Hepatocyte (in vitro differentiated cells): ENCODE measurements around the gene TSPAN4. TPM values are rescaled to one million over a fixed set of nuclear protein-coding genes. Genes with fewer than 3 reads are reported as not detected.

Source experiments
- DNase-seq: peaks from one replicate; pipeline ENCODE4 v3.0.0-alpha.2; 2016; ENCODE audit warnings: low spot score
- H2AFZ ChIP-seq: fragments of 200-600 bp; sonication (generic); 2 replicates; pipeline ENCODE4 v1.6.0; 2016; ENCODE audit warnings: antibody characterized with exemption, mild to moderate bottlenecking
- H3K27ac ChIP-seq: fragments of 200-600 bp; sonication (generic); 2 replicates; pipeline ENCODE4 v1.5.1; 2016; ENCODE audit warnings: mild to moderate bottlenecking
- H3K27me3 ChIP-seq: fragments of 200-600 bp; sonication (generic); 2 replicates; pipeline ENCODE4 v1.6.1; 2016
- H3K36me3 ChIP-seq: fragments of 200-600 bp; sonication (generic); replicated peaks from 2 replicates; pipeline ENCODE4 v1.5.1; 2016; ENCODE audit warnings: low read depth; ENCODE audit not compliant: insufficient read depth
- H3K4me1 ChIP-seq: fragments of 200-600 bp; sonication (generic); 2 replicates; pipeline ENCODE4 v1.5.1; 2016; ENCODE audit warnings: mild to moderate bottlenecking, moderate library complexity; ENCODE audit not compliant: insufficient read depth
- H3K4me2 ChIP-seq: fragments of 200-600 bp; sonication (generic); 2 replicates; pipeline ENCODE4 v1.6.0; 2016
- H3K4me3 ChIP-seq: fragments of 200-600 bp; sonication (generic); 2 replicates; pipeline ENCODE4 v1.5.1; 2016; ENCODE audit warnings: mild to moderate bottlenecking
- H3K79me2 ChIP-seq: fragments of 200-600 bp; sonication (generic); 2 replicates; pipeline ENCODE4 v1.6.0; 2017; ENCODE audit warnings: mild to moderate bottlenecking
- H3K9me2 ChIP-seq: fragments of 200-600 bp; sonication (generic); replicated peaks from 2 replicates; pipeline ENCODE4 v1.6.0; 2017; ENCODE audit warnings: mild to moderate bottlenecking; ENCODE audit not compliant: insufficient read depth
- H3K9me3 ChIP-seq: fragments of 200-600 bp; sonication (generic); 2 replicates; pipeline ENCODE4 v1.5.1; 2016; ENCODE audit warnings: low read depth, mild to moderate bottlenecking
- H4K20me1 ChIP-seq: fragments of 200-600 bp; sonication (generic); 2 replicates; pipeline ENCODE4 v1.6.0; 2016; ENCODE audit warnings: mild to moderate bottlenecking; ENCODE audit not compliant: insufficient read depth, poor library complexity, severe bottlenecking
- CTCF ChIP-seq: fragments of 200-600 bp; sonication (generic); IDR thresholded peaks from 2 replicates; pipeline ENCODE4 v1.5.1; 2016; ENCODE audit warnings: antibody characterized with exemption, mild to moderate bottlenecking; ENCODE audit not compliant: poor library complexity
- EZH2 ChIP-seq: fragments of 200-600 bp; sonication (generic); IDR thresholded peaks from 2 replicates; pipeline ENCODE4 v1.6.1; 2016; ENCODE audit warnings: antibody characterized with exemption, mild to moderate bottlenecking, borderline replicate concordance
- EZH2phosphoT487 ChIP-seq: fragments of 200-600 bp; sonication (generic); IDR thresholded peaks from one replicate; pipeline ENCODE4 v1.6.1; 2018; ENCODE audit warnings: antibody characterized with exemption, mild to moderate bottlenecking, low read depth, moderate library complexity; ENCODE audit not compliant: unreplicated experiment, severe bottlenecking
- WGBS: methylation state at CpG from one replicate; pipeline ENCODE4 v1.1.6; 2016; ENCODE audit warnings: low lambda C conversion rate; ENCODE audit errors: missing lambda C conversion rate; 5-methylcytosine and 5-hydroxymethylcytosine counted together
- polyA plus RNA-seq: library from polyadenylated mRNA; unstranded; fragments of >200 nt; fragmentation: Nextera tagmentation; extraction: Ambion mirVana; gene quantifications from 2 replicates; pipeline ENCODE4 v1.2.1, GENCODE V29; 2016
- total RNA-seq: library from RNA; depleted of rRNA; stranded (reverse); fragments of >200 nt; gene quantifications from 2 replicates; pipeline ENCODE4 v1.2.3, GENCODE V29; 2014

Gene TSPAN4
- total and polyA plus RNA-seq, 2 experiments from 2014 or later: 82.8 to 148 TPM

GRCh38 chr11:823441-824291 is 19.0 kb upstream of the TSPAN4 start:
- Histone ChIP-seq H3K4me2 (no peak overlapping the region), H3K27ac (no peak overlapping the region), H3K36me3 (no peaks in the 10 kb centered on the region), H3K4me1 (peaks cover 31% of the 10 kb centered on the region), H3K9me2 (no peaks in the 10 kb centered on the region), H4K20me1 (peaks cover 16% of the 10 kb centered on the region), H3K27me3 (peaks cover 16% of the 10 kb centered on the region), H3K4me3 (no peak overlapping the region), H3K79me2 (peaks cover 19% of the 10 kb centered on the region), H2AFZ (no peak overlapping the region), H3K9me3 (no peaks in the 10 kb centered on the region)
- WGBS: 94% methylated on average over 18 of the region's 53 CpGs
- no peak for DNase-seq
- TF ChIP-seq CTCF (no peak), EZH2phosphoT487 (no peak), EZH2 (no peak)

GRCh38 chr11:824292-824880 is 18.3 kb upstream of the TSPAN4 start:
- Histone ChIP-seq H3K36me3 (no peaks in the 10 kb centered on the region), H4K20me1 (peaks cover 16% of the 10 kb centered on the region), H3K9me2 (no peaks in the 10 kb centered on the region), H3K9me3 (no peaks in the 10 kb centered on the region), H3K4me2 (no peak overlapping the region), H3K79me2 (peaks cover 19% of the 10 kb centered on the region), H3K27ac (no peak overlapping the region), H3K4me1 (peaks cover 29% of the 10 kb centered on the region), H3K27me3 (peaks cover 21% of the 10 kb centered on the region), H2AFZ (no peak overlapping the region), H3K4me3 (no peak overlapping the region)
- no peak for DNase-seq
- 97% methylated on average over 32 of the region's 59 CpGs for WGBS
- TF ChIP-seq CTCF (no peak), EZH2 (no peak), EZH2phosphoT487 (no peak)

GRCh38 chr11:824942-825341 is 17.7 kb upstream of the TSPAN4 start:
- Histone ChIP-seq H3K9me2 (no peaks in the 10 kb centered on the region), H3K36me3 (no peaks in the 10 kb centered on the region), H3K79me2 (peaks cover 19% of the 10 kb centered on the region), H3K4me1 (peaks cover 35% of the 10 kb centered on the region), H3K27me3 (peaks cover 21% of the 10 kb centered on the region), H3K27ac (no peak overlapping the region), H4K20me1 (peaks cover 16% of the 10 kb centered on the region), H3K4me2 (no peak overlapping the region), H3K4me3 (no peak overlapping the region), H2AFZ (no peak overlapping the region), H3K9me3 (no peaks in the 10 kb centered on the region)
- 86% methylated on average over 10 of the region's 11 CpGs for WGBS
- TF ChIP-seq EZH2 (no peak), EZH2phosphoT487 (no peak)
- no peak for DNase-seq
